HEK293 (cell line): ENCODE results near the gene MED14.

Source experiments
- BCL11A ChIP-seq: fragments of 450-650 bp; formaldehyde crosslinking; IDR thresholded peaks from 2 replicates; pipeline ENCODE4 v1.5.1; 2016; ENCODE audit warnings: low read depth, missing biosample characterization, missing genetic modification characterization
- GLI4 ChIP-seq: fragments of 450-650 bp; formaldehyde crosslinking; IDR thresholded peaks from 2 replicates; pipeline ENCODE4 v1.5.1; 2016; ENCODE audit warnings: missing biosample characterization, missing genetic modification characterization
- SP2 ChIP-seq: fragments of 450-650 bp; formaldehyde crosslinking; IDR thresholded peaks from 2 replicates; pipeline ENCODE4 v1.5.1; 2016; ENCODE audit warnings: missing biosample characterization, missing genetic modification characterization
- ZNF175 ChIP-seq: fragments of 450-650 bp; formaldehyde crosslinking; IDR thresholded peaks from 2 replicates; pipeline ENCODE4 v1.5.1; 2016; ENCODE audit warnings: missing biosample characterization, missing genetic modification characterization
- ZNF239 ChIP-seq: fragments of 450-650 bp; formaldehyde crosslinking; IDR thresholded peaks from 2 replicates; pipeline ENCODE4 v1.5.1; 2016; ENCODE audit warnings: missing biosample characterization, missing genetic modification characterization
- ZNF24 ChIP-seq: fragments of 450-650 bp; formaldehyde crosslinking; IDR thresholded peaks from 2 replicates; pipeline ENCODE4 v1.5.1; 2016; ENCODE audit warnings: missing biosample characterization, missing genetic modification characterization
- ZNF416 ChIP-seq: fragments of 450-650 bp; formaldehyde crosslinking; IDR thresholded peaks from 2 replicates; pipeline ENCODE4 v1.5.1; 2016; ENCODE audit warnings: missing biosample characterization, missing genetic modification characterization
- ZNF433 ChIP-seq: fragments of 450-650 bp; formaldehyde crosslinking; IDR thresholded peaks from 2 replicates; pipeline ENCODE4 v1.5.1; 2016; ENCODE audit warnings: missing biosample characterization, missing genetic modification characterization, low read depth
- TF ChIP-seq, protein P1 (sequence below): fragments of 450-650 bp; formaldehyde crosslinking; IDR thresholded peaks from 2 replicates; pipeline ENCODE4 v1.5.1; 2016; ENCODE audit warnings: missing biosample characterization, missing genetic modification characterization
- TF ChIP-seq, protein P2 (sequence below): fragments of 450-650 bp; formaldehyde crosslinking; IDR thresholded peaks from 2 replicates; pipeline ENCODE4 v1.5.1; 2016; ENCODE audit warnings: missing biosample characterization, missing genetic modification characterization

DNA sequence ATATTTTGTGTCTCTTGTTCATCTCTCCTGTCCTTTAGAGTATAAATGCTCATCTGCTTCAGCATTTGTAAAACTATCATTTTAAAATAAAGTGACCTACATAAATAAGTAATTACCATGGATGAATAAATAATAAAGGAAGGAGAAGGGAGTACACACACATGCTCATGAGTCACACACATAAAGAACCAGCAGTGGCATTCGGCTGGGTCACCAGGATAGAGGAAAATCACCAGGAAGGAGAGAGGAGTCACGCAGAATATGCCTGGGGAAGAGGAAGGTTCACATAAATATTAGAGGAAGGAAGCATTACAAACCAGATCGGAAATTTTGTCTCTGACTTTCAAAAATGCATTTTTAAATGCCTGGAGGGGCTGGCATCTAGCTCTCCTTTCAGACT lies 38.5 kb upstream of the MED14 start:
- TF ChIP-seq ZNF433 (tag by site-specific recombination) (no peak), SP2 (tag by site-specific recombination) (no peak), ZNF416 (tag by site-specific recombination) (no peak), BCL11A (tag by site-specific recombination) (no peak), GLI4 (tag by site-specific recombination) (no peak), ZNF24 (tag by site-specific recombination) (no peak), ZNF239 (tag by site-specific recombination) (no peak), ZNF175 (tag by site-specific recombination) (no peak)
- TF ChIP-seq, protein P1, sequence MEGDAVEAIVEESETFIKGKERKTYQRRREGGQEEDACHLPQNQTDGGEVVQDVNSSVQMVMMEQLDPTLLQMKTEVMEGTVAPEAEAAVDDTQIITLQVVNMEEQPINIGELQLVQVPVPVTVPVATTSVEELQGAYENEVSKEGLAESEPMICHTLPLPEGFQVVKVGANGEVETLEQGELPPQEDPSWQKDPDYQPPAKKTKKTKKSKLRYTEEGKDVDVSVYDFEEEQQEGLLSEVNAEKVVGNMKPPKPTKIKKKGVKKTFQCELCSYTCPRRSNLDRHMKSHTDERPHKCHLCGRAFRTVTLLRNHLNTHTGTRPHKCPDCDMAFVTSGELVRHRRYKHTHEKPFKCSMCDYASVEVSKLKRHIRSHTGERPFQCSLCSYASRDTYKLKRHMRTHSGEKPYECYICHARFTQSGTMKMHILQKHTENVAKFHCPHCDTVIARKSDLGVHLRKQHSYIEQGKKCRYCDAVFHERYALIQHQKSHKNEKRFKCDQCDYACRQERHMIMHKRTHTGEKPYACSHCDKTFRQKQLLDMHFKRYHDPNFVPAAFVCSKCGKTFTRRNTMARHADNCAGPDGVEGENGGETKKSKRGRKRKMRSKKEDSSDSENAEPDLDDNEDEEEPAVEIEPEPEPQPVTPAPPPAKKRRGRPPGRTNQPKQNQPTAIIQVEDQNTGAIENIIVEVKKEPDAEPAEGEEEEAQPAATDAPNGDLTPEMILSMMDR (tag by site-specific recombination), result no peak
- TF ChIP-seq, protein P2, sequence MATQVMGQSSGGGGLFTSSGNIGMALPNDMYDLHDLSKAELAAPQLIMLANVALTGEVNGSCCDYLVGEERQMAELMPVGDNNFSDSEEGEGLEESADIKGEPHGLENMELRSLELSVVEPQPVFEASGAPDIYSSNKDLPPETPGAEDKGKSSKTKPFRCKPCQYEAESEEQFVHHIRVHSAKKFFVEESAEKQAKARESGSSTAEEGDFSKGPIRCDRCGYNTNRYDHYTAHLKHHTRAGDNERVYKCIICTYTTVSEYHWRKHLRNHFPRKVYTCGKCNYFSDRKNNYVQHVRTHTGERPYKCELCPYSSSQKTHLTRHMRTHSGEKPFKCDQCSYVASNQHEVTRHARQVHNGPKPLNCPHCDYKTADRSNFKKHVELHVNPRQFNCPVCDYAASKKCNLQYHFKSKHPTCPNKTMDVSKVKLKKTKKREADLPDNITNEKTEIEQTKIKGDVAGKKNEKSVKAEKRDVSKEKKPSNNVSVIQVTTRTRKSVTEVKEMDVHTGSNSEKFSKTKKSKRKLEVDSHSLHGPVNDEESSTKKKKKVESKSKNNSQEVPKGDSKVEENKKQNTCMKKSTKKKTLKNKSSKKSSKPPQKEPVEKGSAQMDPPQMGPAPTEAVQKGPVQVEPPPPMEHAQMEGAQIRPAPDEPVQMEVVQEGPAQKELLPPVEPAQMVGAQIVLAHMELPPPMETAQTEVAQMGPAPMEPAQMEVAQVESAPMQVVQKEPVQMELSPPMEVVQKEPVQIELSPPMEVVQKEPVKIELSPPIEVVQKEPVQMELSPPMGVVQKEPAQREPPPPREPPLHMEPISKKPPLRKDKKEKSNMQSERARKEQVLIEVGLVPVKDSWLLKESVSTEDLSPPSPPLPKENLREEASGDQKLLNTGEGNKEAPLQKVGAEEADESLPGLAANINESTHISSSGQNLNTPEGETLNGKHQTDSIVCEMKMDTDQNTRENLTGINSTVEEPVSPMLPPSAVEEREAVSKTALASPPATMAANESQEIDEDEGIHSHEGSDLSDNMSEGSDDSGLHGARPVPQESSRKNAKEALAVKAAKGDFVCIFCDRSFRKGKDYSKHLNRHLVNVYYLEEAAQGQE, result no peak
